Fibroblast of pulmonary artery (primary cell): ENCODE measurements around the gene SLC5A3.

Source experiments
- DNase-seq: peaks from one replicate; pipeline ENCODE4 v3.0.0-alpha.2; 2010; ENCODE audit warnings: low read depth
- H3K4me3 ChIP-seq: replicated peaks from 2 replicates; pipeline ENCODE4 v1.5.1; 2011; ENCODE audit warnings: low read depth, mild to moderate bottlenecking, control low read depth, low read length, moderate library complexity
- CTCF ChIP-seq: IDR thresholded peaks from 2 replicates; pipeline ENCODE4 v1.5.1; 2011; ENCODE audit warnings: mild to moderate bottlenecking, control low read depth, low read length, inconsistent platforms; ENCODE audit errors: missing control alignments

SLC5A3 gene

GRCh38 chr21:34097442-34097841 is 24.1 kb downstream of the SLC5A3 start:
- DNase-seq = no peak

GRCh38 chr21:34100337-34100736 is 27.0 kb downstream of the SLC5A3 start:
- TF ChIP-seq CTCF = no peak
- no peak overlapping the region for H3K4me3 ChIP-seq
- DNase-seq = no peak

More at GRCh38 chr21:34097442-34097841, 24.1 kb downstream of the SLC5A3 start:
- TF ChIP-seq CTCF = no peak
- H3K4me3 ChIP-seq = no peak overlapping the region

- no peak overlapping the region for H3K4me3 ChIP-seq
- TF ChIP-seq CTCF = no peak
- DNase-seq = no peak
These were observed 27.4 kb downstream of the SLC5A3 start for GRCh38 chr21:34100790-34101189.

DNA sequence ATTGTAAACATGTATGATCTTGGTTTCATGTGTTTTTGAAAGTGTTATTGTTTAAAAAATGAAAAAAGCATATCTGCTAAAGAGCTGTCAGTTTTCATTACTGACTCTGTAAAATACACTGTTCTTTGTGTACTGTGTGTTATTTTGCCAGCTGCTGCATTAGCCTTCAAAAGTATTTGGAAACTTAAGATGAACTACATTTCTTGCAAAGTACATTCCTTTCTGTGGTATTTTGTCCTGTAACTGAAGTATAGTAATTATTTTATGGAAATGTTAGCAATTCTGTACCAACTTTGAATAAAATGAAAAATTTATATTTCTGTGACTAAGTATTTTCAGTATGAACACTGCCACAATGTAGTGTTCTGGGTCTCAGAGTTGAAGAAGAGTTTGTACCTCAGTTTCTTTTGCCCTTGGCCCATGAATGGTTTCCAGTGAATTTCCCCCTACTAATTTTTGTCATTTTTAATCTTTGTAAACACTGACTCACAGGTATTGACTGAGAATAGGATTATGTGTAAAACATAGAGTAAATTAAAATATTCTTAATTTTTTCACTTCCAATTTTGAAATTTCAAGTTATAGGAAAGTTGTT is 32.7 kb downstream of the SLC5A3 start:
- no peak overlapping the region for H3K4me3 ChIP-seq
- no peak for DNase-seq
- no peak for TF ChIP-seq CTCF

DNA sequence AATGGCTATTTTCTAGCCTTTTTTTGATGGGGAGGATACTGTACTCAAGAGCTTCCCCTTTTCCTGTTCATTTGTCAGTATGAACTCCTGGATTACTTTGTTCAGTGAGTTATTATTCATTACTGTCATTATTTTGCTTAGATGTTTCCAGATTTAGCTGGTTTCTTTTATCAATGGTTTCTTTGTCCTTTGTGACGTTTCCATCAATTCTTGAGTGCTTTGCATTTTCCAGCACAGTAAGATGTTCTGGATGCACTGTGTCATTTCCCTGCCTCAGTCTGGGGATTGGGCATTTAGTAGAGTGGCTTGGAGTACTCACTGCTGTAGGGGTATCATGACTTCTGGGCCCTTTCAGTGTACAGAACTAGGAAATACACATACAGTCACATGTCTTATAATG is 34.2 kb downstream of the SLC5A3 start:
- no peak overlapping the region for H3K4me3 ChIP-seq
- no peak for DNase-seq
- no peak for TF ChIP-seq CTCF

DNA sequence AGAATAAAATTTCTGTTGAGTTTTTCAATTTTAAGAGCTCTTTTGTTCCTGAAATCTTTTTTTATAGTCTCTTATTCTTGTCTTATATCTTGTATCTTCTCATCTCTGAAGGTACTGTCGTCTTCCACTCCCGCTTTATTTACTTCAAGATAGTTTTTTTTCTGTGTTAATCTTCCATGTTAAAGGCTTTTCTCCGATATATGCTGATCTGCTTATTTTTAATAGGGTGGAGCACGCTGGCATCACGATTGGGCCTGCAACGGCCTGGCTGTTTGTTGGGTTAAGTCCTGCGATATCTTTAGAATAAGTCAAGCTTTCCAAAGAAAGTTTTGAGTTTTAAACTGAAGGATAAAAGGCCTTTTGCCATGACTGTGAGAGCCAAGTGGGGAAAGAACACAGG is 35.7 kb downstream of the SLC5A3 start:
- TF ChIP-seq CTCF = no peak
- DNase-seq = no peak
- no peak overlapping the region for H3K4me3 ChIP-seq

- DNase-seq = no peak
- no peak for TF ChIP-seq CTCF
These were observed 37.3 kb downstream of the SLC5A3 start for GRCh38 chr21:34110594-34111202.

More at GRCh38 chr21:34110594-34111202, 37.3 kb downstream of the SLC5A3 start:
- H3K4me3 ChIP-seq = no peak overlapping the region
